GM19035 (cell line): Measurements from ENCODE around the gene ATP6V0A1.
"Not testable (repeated sequence)": the region's sequence is repeated elsewhere in the genome, so short reads cannot be mapped to it uniquely, and the experiment has no call there.

Source experiments
- ATAC-seq: cut with Tn5 transposase; IDR thresholded peaks from one replicate; pipeline ENCODE4 v1.9.1; 2021; ENCODE audit not compliant: unreplicated experiment

The ATP6V0A1 gene

DNA sequence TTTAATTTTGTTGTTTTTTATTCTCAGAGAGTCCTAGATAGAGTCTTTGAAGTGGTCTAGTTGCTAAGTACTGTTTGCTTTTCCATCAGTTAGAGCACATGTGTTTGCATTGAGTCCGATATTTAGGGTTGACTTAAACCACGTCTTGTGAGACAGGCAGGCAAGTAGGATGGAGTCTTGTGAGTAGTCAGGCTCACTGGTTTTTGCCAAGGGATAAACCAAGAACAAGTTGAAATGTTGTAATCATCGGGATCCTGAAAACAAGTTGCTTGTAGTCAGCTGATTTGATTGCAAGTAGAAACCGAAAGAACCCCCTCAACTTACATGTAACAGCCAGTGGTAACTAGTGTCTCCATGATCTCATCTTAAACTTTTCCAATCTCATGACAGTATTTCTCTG is 17.2 kb downstream of the ATP6V0A1 start:
- ATAC-seq: no peak

DNA sequence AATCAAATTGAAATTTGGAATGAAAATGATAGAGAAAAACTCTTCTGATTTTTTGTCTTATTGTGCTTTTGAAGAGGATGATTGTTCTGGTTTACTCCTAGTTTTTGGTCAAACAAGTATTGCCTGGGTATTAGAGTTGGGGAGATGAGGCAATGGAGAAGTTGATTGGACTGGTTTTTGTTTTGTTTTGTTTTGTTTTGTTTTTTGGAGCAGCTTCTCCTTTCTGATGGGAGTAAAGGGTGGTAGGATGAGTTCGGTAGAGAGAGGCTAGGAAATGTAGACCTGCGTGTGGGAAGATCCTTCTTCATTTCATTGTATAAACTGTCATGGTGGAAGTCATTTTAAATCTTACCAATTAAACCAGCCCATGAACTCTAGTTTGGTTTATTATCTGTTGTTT is 17.7 kb downstream of the ATP6V0A1 start:
- ATAC-seq: no peak

DNA sequence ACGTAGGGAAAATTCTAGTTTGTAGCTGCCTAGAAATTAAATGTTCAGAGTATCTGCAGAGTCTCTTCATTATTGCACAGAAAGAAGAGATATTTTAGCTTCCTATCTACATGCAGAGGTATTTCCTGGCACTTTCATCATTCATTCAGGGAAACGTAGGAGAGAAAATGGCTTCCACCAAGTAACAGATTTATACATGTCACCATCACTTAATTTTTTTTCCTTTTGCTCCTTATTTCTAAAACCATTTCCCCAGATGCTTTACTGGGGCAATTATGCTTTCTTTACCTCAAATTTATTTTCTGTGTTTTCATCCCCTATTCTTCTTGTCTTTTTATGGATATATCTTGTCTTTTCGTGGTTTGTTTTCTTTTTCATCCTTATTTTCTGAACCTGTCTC is 18.5 kb downstream of the ATP6V0A1 start:
- ATAC-seq: no peak

DNA sequence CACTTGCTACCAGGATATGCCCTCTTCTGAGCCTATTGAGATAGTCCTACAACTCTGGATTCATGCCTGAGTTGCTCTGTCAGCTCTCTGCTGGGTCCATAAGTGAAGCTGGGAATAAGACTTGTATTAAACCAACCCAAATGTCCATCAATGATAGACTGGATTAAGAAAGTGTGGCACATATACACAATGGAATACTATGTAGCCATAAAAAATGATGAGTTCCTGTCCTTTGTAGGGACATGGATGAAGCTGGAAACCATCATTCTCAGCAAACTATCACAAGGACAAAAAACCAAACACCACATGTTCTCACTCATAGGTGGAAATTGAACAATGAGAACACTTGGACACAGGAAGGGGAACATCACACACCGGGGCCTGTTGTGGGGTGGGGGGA is 19.1 kb downstream of the ATP6V0A1 start:
- ATAC-seq: not testable (repeated sequence)

DNA sequence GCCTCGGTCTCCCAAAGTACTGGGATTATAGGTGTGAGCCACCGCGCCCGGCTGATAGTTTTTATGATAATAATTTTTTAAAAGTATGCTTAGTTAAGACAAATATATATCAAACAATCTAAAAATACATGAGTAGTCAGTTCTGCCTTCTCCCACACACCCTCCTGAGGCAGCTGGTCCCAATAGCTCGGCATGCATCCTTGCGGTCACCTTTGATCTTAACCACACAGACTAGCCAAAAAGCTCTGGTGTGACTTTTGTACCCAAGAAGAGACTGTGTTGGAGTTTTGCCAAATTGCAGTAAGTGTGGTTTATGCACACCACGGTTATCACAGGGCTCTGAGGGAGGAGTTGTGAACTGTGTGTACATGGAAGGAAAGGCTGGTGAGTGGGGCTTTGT is 25.6 kb downstream of the ATP6V0A1 start:
- no peak for ATAC-seq

DNA sequence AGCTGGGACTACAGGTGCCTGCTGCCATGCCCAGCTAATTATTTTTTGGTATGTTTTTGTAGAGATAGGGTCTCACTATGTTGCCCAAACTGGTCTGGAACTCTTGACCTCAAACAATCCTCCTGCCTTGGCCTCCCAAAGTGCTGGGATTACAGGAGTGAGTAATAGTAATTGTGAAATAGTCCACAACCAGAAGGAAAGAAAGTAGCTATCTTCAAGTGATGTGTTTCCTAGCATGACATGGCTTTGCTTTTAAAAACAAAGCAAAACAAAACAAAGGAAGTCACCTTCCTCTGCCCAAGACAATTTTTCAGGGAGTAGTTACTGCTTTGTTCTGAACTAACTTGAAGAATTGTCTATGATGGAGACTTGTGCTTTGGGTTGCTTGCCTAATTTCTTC is 27.0 kb downstream of the ATP6V0A1 start:
- ATAC-seq: no peak

DNA sequence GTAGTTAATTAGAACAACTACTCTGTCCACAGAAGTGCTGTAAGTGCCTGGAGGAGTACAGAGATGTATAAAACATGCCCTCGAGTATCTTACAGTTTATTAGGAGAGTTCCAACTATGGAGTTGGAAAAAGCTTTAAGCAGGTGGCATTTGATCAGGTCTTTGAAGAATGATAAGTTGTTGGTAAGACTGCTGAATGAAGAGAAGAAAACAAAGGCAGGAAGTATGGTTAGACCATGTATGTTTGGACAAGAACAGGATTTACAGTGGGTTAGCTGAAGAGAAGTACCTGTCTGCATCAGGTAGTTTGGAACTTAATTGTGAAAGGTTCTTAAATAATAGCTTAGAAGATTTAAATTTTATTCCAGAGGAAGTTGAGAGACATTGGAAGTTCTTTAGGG is 29.4 kb downstream of the ATP6V0A1 start:
- no peak for ATAC-seq

DNA sequence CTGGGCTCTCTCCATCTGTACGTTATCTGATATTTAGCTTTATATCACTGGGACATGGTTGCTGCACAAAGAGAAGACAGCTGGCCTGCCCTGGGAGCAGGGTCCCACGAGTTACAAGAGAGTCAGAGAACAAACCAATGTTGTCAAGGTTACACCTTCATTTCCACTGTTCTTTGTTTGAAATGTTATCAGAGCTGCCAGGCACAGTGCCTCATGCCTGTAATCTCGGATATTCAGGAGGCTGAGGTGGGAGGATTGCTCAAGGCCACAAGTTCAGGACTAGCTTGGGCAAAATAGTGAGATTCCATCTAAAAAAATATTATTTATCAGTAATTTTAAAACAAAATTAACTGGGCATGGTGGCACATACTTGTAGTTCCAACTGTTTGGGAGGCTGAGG is 34.6 kb downstream of the ATP6V0A1 start:
- no peak for ATAC-seq

DNA sequence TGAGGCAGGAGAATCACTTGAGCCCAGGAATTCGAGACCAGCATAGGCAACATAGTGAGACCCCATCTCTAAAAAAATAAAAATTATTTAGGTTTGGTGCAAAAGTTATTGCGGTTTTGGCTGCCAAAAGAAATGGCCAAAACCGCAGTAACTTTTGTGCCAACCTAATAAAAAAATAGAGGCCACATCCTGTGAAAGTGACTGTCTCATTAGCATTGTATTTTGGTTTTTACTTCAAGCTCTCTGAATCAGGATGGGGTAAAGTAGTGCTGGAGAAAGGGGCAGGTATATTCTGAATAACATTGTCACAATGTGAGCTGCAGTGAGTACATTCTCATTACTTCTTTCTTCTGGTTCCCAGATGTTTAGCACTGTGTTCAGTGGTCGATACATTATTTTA is 36.0 kb downstream of the ATP6V0A1 start:
- ATAC-seq: no peak

DNA sequence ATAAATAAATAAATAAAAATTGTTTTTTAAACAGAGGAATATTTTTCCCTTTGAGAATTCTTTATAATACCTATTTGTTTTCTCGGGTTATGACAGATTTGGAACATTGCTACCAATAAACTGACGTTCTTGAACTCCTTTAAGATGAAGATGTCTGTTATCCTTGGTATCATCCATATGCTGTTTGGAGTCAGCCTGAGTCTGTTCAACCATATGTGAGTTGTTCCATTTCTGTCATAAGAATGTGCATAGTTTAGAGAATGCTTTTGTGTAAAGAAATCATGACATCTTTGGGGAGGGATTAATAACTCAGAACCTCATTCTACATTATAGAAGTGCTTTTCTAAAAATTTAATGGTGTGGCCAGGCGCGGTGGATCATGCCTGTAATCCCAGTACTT is 40.1 kb downstream of the ATP6V0A1 start:
- no peak for ATAC-seq

DNA sequence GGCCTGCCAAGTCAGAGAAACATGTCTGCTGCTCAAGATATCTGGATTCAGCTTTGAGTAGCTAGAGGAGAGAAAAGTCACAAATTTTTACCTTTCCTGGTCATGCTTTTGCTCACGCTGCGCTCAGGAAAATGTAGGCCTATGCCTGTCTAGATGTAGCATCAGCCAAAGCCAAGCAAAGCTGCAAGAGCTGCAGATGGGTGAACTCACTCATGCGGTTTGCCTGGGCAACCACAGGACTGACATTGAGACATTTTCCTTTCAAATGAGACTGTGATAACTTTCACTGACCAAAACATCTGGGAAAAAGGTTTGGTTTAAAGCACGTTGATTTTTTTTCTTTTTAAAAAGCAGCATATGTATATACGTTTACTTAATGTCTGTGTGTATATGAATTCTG is 43.4 kb downstream of the ATP6V0A1 start:
- no peak for ATAC-seq

DNA sequence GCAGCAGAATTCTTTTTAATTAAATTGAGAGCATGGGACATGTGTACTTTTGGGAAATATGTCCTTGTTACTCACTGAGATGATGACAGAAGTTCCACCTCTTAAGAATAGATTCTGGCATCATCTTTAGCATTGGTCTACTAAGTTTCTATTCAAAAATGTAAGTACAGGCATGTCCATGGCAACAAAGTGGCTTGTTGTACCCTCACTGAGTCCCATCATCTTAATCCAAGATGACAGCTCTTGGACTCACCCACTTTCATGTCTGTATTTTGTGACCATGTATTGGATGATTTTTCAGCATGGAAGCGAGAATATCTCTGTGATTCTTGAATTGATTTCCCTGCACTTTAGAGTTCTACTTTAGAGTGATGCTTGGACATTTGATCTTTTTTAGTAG is 44.2 kb downstream of the ATP6V0A1 start:
- no peak for ATAC-seq

DNA sequence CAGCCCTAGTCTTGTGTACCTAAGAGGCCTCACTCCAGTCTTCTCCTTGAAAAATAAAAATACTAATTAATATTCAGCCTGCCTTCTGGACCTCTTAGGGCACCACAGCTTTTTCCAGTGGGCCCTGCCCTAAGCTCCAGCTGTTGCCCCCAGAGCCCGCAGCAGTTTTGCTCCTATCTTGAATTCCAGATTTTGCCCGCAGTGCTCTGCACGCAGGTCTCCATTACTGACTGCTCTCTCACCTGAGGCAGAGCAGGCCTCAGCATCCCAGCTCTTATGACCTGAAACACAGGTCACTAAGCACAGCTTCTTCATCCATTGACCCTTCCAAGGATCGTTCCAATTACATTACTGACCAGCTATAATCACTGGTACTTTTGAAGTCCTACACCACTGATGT is 49.0 kb downstream of the ATP6V0A1 start:
- ATAC-seq: no peak

DNA sequence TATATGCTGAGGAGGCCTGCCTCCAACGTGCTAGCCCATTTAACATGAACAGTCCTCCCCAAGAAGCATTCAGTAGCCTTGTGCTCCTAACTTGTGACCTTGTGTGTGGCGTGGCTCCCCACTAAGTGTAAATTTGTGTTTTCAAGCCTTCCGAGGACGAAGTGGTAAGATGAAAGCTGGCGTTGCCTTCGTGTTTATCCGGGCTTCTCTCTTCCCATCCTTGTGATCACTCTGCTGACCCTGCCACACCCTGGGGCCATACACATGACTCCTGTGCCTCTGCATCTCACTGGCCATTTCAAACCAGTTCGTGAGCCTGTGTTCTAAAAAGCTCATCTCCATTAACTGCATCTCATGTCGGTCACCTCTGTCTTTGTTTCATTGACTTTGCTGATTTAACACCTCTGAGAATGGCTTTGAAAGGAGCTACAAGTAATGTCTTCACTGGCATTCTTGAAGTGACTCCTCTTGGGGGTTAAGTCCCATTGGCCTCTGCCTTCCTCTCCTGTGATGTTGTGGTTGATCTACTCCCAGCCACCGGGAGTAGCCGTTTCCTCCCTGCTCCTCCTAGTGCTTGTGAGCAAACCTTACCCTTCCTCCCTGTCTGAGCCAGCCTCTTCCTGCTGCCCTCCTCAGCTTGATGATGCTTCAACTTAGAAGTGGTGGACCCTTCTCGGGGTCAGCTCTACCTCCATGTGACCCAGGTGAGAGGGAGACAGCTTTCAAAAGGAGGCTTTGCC is 49.9 kb downstream of the ATP6V0A1 start:
- no peak for ATAC-seq

DNA sequence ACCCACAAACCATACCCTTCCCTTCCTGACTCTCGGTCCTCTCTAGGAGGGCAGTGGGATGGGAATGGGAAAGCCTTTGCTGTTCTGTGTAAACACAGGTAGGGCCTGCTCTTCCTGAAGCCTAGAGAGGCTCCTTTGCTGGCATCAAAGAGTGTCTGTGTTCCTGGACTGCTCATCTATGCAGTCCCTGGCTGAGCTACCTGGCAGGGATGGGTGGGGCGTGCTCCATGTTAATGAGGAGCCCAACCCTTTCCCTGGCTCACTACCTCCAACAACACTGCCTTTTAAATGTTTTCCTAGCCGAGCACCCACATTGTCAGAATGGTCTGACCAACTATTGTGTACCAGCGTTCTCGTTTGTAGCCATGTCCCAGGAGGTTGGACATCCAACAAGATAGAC is 50.7 kb downstream of the ATP6V0A1 start:
- no peak for ATAC-seq

DNA sequence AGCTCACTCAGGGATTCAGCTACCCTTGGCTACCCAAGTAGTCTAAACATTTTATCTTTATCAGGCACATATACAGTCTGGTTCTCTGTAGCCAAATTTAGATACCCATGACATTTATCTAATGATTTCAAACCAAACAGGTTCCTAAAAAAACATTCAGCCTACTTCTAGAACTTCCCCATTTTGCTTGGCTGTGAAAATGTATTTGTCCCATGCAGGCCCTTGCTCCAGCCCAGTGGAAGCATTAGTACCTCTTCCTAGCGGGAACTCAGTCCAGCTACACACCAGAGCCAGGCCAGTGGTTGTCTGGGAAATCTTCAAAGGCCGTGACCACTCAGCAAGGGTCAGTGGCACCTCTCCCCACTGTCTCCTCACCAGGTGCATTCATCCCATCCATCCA is 51.2 kb downstream of the ATP6V0A1 start:
- no peak for ATAC-seq

DNA sequence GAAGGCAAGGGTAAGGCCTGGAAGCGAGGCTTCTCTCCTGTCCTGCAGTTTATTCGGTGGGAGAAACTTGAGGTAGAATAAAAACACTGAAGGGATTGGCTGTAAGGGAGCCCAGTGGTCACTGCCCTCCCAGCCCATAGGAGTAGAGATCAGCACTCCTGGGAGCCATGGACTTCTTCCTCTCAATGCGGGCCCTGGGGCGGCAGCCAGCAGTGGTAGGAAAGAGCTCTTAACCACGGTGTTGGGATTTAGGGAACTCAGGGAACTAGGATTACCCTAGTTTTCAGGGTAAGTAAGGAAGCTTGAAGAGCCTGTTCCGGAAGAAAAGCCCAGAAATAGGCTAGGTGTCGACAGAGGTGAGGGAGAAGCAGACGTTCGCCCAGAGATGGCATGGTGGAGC is 53.6 kb downstream of the ATP6V0A1 start:
- ATAC-seq: no peak

DNA sequence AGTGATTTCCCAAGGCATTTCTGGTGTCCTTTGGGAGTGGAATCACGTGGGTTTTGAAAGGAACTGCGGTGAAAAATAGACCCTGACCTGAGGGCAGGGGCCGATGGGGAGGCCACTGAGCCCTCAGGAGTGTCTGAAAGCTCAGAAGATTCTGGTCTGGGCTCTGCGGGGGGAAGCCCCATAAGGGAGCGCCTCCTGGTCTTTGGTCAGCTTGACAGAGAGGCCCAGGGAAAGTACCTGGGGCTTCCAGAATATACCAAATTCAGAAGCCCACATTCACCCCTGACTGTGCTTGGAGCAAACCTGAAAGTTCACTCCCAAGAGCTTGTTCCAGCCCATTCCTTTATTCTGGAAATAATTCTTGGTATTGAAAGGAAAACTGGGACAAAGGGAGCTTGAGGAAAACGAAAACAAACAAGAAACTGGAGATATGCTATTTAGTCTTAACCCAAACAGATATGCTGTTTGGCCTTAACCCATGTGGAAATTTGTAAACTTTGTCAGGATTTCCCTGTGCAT is 54.1 kb downstream of the ATP6V0A1 start:
- ATAC-seq: peak; percentile 65

DNA sequence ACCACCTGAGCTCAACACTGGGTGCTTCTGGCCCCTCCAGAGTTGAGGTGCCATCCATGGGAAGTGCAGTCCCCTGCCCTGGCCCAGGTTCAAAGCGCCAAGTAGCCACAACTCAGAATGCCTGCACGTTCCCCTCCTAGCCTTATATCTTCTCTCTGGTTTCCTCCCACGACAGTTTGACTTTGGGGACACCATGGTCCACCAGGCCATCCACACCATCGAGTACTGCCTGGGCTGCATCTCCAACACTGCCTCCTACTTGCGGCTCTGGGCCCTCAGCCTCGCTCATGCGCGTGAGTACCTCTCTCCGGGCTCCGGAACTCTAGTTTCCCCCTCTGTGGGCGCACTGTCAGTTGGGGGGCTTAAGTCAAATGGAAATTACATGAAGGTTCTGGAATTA is 55.0 kb downstream of the ATP6V0A1 start:
- no peak for ATAC-seq

DNA sequence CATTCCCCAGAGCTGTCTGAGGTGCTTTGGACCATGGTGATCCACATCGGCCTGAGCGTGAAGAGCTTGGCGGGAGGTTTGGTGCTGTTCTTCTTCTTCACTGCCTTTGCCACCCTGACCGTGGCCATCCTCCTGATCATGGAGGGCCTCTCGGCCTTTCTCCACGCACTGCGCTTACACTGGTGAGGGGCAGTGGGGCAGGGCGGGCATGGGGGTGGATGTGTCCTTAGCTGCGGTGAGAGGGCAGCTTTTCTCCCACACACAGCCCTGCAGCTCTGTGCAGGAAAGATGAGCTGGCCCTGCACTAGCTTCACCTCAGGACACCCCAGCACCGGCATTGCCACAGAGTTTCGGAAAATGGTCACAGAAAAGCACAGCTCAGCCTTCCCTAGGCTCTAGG is 55.6 kb downstream of the ATP6V0A1 start:
- no peak for ATAC-seq

DNA sequence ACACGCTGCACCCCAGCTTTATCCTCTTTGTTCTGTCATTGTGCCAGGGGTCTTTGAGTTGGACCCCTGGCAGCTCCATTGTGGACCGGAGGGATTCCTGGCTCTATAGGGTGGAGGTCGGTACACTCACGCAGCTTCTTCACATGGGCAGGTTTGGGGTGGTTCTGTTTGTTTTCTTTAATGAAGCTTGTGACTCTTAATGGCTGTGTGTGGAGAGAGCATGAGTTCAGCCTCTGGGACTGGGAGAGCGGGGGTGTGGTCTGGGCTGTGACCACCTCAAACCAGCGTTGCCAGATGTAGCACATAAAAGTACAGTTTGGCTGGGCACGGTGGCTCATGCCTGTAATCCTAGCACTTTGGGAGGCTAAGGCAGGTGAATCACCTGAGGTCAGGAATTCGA is 56.2 kb downstream of the ATP6V0A1 start:
- no peak for ATAC-seq

DNA sequence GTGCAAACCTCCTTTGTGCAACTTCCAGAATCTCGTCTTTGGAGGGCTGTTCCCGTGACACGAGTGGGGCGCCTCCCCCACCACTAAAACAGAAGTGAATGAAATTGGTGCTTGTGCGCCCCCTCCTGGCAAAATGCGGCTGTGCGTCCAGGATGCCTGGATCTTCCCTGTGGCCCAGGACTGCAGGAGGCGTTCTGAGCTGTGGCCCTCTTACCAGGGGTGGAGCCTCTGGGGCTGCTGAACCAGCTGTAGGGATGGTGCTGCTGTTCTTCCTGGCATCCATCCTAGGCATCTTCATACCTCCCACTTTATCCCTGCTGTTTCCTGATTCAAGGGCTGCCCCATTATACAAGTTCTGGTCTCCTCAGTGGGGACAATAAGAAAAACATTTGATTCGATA is 58.8 kb downstream of the ATP6V0A1 start:
- no peak for ATAC-seq

DNA sequence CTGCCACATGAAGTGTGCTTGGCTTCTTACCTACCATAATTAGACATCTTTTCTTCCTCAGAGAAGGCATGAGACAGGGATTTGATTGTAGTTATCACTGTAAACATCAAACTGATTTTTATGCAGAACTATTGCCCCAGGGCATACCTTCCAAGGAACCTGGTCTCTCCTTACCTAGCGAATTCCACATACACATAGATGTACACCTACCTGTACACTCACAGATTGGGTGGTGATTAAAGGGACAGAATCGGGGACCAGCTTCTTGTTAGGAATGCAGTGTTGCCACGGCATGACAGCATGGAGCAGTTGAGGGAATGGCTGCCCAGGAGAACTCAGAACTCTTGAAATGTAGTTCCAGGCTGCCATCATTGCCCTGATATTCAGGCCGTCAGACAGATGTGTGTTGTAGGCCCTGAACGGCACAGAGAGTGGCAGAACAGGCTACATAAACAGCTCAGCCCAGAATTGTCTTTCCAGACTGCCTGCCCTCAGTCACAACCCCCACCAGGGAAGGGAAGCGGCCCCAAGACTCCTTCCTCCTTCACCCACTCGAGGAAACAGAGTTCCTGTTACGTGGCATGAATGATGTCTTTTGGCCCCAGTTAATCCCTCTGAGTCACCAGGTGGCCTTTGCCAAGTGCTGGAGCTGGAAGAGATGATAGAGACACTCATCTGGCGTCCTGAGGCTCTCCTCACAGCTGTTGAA is 59.5 kb downstream of the ATP6V0A1 start:
- no peak for ATAC-seq
